DND-41 (cell line): ENCODE data around the gene PRR20E.

ENCODE experiments used
- CTCF ChIP-seq: IDR thresholded peaks from 2 replicates; pipeline ENCODE4 v1.5.1; 2012; ENCODE audit warnings: borderline replicate concordance, low read length, moderate library complexity, mild to moderate bottlenecking; ENCODE audit not compliant: poor library complexity, severe bottlenecking; ENCODE audit errors: extremely low read depth
- EZH2 ChIP-seq: IDR thresholded peaks from 3 replicates; pipeline ENCODE4 v1.6.1; 2012; ENCODE audit warnings: borderline replicate concordance, low read depth, mild to moderate bottlenecking, moderate library complexity, low read length, inconsistent platforms; ENCODE audit not compliant: severe bottlenecking

DNA sequence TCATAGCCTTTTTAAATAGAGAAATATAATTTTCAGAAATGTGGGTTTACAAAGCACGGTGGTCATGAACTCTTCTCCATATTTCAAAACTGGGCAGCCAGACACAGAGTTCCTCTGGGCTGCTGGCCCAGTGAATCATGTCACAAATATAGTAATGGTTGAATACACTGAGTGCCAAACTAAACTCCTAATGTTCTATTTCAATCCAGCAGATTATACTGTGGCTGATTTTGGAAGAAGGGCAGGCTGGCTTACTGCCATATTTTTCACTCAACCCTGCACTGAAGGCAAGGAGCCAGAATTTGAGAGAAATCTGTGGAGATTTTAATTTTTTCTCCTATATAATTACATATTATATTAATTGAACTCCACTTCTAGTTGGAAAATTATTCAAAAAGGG, 43.3 kb upstream of the PRR20E start:
- TF ChIP-seq EZH2 (no peak), CTCF (no peak)
